ENCODE results near the gene ZNF93. TPM values are rescaled to one million over a fixed set of nuclear protein-coding genes. Genes with fewer than 3 reads are reported as not detected.

Gene ZNF93
- total RNA-seq: 3.1 and 4.6 TPM in 2 replicates

DNA sequence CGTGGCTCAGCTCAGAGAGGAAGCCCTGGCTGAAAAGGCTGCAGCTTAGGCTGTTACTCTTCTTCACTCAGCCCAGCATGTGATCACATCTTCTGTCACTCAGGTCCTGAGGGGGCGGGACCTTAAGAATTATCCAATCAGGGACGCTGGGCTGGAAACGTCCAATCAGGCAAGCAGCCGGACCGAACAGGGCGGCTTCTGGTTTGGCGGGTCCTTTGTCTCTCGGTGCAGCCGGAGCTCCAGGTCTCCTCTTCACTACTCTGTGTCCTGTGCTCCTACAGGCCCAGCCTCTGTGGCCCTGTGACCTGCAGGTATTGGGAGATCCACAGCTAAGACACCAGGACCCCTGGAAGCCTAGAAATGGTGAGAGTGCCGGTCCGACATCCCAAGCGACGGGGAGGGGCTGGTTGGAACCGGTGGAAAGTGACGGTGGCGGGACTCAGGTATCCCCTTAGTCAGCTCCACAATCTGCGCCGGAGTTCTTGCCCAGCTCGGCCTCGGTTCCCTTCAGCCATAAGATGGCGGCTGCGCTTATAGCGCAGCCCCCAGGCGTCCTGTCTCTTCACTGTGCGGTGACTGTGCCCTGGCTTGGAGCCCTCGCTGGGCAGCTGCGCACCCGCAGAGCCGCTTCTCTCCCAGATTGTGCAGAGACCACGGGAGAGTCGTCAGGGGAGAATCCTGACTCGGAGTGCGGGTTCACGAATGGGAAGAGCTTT is at the start of gene ZNF93:
Gene ZNF93, plus strand, starts transcription at position 218 of the 716 bp plus-strand sequence. Its CDS starts 143 bp downstream, at position 361.

DNA sequence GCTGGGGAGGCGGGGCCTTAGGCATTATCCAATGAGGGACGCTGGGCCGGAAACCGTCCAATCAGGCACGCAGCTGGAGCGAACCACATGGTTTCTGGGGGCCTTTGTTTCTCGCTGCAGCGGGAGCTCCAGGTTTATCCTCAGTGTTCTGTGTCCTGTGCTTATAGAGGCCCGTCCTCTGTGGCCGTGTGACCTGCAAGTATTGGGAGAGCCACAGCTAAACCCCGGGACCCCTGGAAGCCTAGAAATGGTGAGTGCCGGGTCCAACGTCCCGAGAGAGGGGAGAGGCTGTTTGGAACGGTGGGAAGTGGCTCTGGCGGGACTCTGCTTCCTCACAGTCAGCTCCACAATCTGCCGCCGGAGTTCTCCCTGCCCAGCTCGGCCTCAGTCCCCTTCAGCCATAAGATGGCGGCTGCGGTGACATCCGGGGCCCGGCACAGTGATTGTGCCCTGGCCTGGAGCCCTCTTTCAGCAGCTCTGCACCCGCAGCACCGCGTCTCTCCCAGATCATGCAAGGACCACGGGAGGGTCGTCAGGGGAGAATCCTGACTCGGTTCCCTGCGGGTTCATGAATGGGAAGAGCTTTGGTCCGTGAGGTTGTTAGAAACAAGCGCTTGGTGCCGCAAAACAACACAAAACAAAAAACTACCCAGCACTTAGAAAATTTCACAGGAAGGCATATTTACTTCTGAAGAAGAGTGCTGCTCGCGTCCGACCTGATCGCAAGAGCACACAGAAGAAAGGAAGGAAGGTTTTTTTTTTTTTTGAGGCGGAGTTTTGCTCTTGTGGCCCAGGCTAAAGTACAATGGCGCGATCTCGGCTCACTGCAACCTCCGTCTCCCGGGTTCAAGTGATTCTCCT is 34.8 kb upstream of the ZNF93 start, which contains the start of gene ZNF253:
Gene ZNF253, plus strand, starts transcription at position 133 of the 861 bp plus-strand sequence. Its CDS starts 115 bp downstream, at position 248.

Other genes starting within 250 kb of the ZNF93 start
- gene ATP13A1, start 237.3 kb upstream of the ZNF93 start, total RNA-seq: 23.6 and 63.7 TPM in 2 replicates
- 11.7 and 14.4 TPM in 2 replicates for gene ZNF101, start 232.1 kb upstream of the ZNF93 start, total RNA-seq
- 7.5 and 8.4 TPM in 2 replicates for gene ZNF14, start 167.8 kb upstream of the ZNF93 start, total RNA-seq
- gene ZNF506, start 79.2 kb upstream of the ZNF93 start, total RNA-seq: 10.3 and 18.0 TPM in 2 replicates
- 2.4 and 5.9 TPM in 2 replicates for gene ZNF253, start 35.1 kb upstream of the ZNF93 start, total RNA-seq
- gene ZNF682, start 138.6 kb downstream of the ZNF93 start, total RNA-seq: 2.1 and 2.3 TPM in 2 replicates
- 2.1 and 4.7 TPM in 2 replicates for gene ZNF90, start 177.1 kb downstream of the ZNF93 start, total RNA-seq

All from nasal cavity respiratory epithelium epithelial cell of viscerocranial mucosa (primary cell).